Ishikawa (cell line): ENCODE results near the gene RGS10.

ENCODE experiments used
- CEBPB ChIP-seq: IDR thresholded peaks from 2 replicates; pipeline ENCODE4 v1.6.1; 2012
- CREB1 ChIP-seq: IDR thresholded peaks from 2 replicates; pipeline ENCODE4 v1.6.1; 2012; ENCODE audit warnings: low read depth
- EGR1 ChIP-seq: IDR thresholded peaks from 2 replicates; pipeline ENCODE4 v1.6.1; 2012
- EP300 ChIP-seq: IDR thresholded peaks from 2 replicates; pipeline ENCODE4 v1.6.1; 2012; ENCODE audit warnings: borderline replicate concordance
- FOXM1 ChIP-seq: IDR thresholded peaks from 2 replicates; pipeline ENCODE4 v1.6.1; 2012; ENCODE audit warnings: low read depth, borderline replicate concordance
- NFIC ChIP-seq: IDR thresholded peaks from 2 replicates; pipeline ENCODE4 v1.6.1; 2012
- RAD21 ChIP-seq: IDR thresholded peaks from 2 replicates; pipeline ENCODE4 v1.6.1; 2012; ENCODE audit warnings: low read depth
- TAF1 ChIP-seq: IDR thresholded peaks from 2 replicates; pipeline ENCODE4 v1.6.1; 2012; ENCODE audit warnings: low read depth, mild to moderate bottlenecking
- TCF12 ChIP-seq: IDR thresholded peaks from 2 replicates; pipeline ENCODE4 v1.6.1; 2012; ENCODE audit warnings: low read depth
- TEAD4 ChIP-seq: IDR thresholded peaks from 2 replicates; pipeline ENCODE4 v1.6.1; 2012
- YY1 ChIP-seq: IDR thresholded peaks from 2 replicates; pipeline ENCODE4 v1.6.1; 2012; ENCODE audit warnings: low read depth
- ZBTB7A ChIP-seq: IDR thresholded peaks from 2 replicates; pipeline ENCODE4 v1.6.1; 2012; ENCODE audit warnings: low read depth
- TF ChIP-seq, protein P1 (sequence below): IDR thresholded peaks from 2 replicates; pipeline ENCODE4 v1.6.1; 2012
- TF ChIP-seq, protein P2 (sequence below): IDR thresholded peaks from 2 replicates; pipeline ENCODE4 v1.6.1; 2012
- TF ChIP-seq, protein P3 (sequence below): IDR thresholded peaks from 2 replicates; pipeline ENCODE4 v1.6.1; 2012; ENCODE audit warnings: low read depth, mild to moderate bottlenecking

The RGS10 gene

DNA sequence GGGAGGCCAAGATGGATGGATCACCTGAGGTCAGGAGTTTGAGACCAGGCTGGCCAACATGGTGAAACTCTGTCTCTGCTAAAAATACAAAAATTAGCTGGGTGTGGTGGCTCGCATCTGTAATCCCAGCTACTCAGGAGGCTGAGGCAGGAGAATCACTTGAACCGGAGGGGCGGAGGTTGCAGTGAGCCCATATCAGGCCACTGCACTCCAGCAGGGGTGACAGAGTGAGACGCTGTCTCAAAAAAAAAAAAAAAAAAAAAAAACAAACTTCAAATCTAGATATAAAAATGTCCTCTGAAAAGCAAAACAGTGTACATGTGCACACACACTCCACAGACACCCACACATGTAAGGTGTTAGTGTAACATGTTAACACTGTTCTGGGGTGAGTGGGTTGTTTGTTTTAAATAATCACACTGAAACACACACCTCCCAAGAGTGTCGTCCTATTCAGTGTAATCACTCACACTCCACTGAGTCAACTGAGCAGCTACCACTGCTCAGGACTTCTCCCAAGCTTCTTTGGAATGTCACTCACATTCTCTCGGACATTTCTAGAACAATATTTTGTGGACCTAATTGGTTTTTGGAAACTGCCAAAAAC, 12.8 kb upstream of the RGS10 start:
- TF ChIP-seq YY1, result no peak
- no peak for TF ChIP-seq TEAD4
- no peak for TF ChIP-seq FOXM1
- TF ChIP-seq CEBPB, result no peak
- no peak for TF ChIP-seq CREB1
- TF ChIP-seq EGR1, result no peak
- no peak for TF ChIP-seq TAF1
- no peak for TF ChIP-seq RAD21
- no peak for TF ChIP-seq EP300
- TF ChIP-seq, protein P1, sequence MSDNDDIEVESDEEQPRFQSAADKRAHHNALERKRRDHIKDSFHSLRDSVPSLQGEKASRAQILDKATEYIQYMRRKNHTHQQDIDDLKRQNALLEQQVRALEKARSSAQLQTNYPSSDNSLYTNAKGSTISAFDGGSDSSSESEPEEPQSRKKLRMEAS, result no peak

DNA sequence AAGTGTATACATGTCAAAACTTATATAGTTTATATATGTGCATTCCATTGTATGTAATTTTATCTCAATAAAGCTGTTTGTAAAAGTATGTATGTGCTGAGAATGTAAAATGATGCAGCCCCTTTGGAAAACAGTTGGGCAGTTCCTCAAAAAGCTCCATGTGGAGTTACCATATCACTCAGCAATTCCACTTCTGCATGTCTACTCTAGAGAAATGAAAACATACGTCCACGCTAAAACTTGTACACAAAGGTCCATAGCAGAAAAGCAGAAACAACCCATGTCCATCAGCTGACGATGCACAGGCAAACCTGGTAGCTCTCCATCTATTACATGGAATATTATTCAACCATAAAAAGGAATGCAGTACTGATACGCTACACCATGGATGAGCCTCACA, 8.3 kb upstream of the RGS10 start:
- TF ChIP-seq NFIC (no peak), YY1 (no peak), RAD21 (no peak), ZBTB7A (no peak), CEBPB (no peak)
- TF ChIP-seq, protein P2, sequence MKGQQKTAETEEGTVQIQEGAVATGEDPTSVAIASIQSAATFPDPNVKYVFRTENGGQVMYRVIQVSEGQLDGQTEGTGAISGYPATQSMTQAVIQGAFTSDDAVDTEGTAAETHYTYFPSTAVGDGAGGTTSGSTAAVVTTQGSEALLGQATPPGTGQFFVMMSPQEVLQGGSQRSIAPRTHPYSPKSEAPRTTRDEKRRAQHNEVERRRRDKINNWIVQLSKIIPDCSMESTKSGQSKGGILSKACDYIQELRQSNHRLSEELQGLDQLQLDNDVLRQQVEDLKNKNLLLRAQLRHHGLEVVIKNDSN, result no peak
- TF ChIP-seq, protein P3, sequence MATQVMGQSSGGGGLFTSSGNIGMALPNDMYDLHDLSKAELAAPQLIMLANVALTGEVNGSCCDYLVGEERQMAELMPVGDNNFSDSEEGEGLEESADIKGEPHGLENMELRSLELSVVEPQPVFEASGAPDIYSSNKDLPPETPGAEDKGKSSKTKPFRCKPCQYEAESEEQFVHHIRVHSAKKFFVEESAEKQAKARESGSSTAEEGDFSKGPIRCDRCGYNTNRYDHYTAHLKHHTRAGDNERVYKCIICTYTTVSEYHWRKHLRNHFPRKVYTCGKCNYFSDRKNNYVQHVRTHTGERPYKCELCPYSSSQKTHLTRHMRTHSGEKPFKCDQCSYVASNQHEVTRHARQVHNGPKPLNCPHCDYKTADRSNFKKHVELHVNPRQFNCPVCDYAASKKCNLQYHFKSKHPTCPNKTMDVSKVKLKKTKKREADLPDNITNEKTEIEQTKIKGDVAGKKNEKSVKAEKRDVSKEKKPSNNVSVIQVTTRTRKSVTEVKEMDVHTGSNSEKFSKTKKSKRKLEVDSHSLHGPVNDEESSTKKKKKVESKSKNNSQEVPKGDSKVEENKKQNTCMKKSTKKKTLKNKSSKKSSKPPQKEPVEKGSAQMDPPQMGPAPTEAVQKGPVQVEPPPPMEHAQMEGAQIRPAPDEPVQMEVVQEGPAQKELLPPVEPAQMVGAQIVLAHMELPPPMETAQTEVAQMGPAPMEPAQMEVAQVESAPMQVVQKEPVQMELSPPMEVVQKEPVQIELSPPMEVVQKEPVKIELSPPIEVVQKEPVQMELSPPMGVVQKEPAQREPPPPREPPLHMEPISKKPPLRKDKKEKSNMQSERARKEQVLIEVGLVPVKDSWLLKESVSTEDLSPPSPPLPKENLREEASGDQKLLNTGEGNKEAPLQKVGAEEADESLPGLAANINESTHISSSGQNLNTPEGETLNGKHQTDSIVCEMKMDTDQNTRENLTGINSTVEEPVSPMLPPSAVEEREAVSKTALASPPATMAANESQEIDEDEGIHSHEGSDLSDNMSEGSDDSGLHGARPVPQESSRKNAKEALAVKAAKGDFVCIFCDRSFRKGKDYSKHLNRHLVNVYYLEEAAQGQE, result no peak

DNA sequence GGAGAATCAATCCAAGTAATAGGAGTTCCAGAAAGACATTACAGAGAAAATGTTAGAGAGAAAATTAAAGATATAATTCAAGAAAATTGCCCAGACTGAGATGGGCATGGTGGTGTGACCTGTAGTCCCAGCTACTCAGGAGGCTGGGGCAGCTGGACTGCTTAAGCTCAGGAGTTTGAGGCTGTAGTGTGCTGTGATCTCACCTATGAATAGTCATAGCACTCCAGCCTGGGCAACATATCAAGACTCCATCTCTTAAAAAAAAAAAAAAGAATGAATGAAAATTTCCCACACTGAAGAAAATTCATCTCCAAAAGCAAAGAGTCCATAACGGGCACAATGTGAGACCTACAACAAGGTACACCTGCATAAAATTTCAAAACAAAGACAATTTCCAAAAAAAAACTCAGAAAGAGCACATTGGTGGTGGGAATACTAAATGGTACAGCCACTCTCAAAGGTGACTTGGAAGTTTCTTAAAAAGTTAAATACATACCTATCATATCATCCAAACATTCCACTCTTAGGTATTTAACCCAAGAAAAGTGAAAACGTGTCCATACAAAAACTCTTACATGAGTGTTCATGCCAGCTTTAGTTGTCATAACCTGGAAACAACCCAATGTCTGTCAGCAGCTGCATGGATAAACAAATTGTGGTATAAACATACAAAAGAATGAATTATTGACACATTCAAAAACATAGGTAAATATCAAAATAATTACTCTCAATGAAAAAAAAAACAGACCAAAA, 6.9 kb upstream of the RGS10 start:
- TF ChIP-seq TCF12 (no peak), ZBTB7A (no peak), CREB1 (no peak), TEAD4 (no peak), CEBPB (no peak), EP300 (no peak), YY1 (no peak), RAD21 (no peak), TAF1 (no peak), NFIC (no peak), EGR1 (no peak), FOXM1 (no peak)
- TF ChIP-seq, protein P1, result no peak
- TF ChIP-seq, protein P3, result no peak
- TF ChIP-seq, protein P2, result no peak

DNA sequence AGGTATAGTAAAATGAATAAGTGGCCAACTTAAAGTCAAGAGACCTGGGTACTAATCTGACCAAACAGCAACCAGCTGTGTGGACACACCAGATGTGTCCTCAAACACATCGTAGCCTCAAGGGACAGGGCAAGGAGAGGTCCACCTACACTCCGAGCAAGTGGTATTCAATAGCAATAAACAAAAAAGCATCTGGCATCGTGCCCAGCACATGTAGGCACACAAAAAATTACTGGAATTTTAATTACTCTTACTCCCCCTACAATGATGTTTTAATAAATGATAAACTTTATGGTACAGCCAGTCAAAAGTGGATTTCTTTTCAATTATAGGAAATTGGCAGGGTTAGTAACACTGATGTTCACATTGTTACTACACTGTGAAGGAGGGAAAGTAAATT, 3.5 kb upstream of the RGS10 start:
- 0 out of 2 replicates have a peak, but pooled peaks have one; percentile 15 for TF ChIP-seq CEBPB
- TF ChIP-seq ZBTB7A, result no peak
- TF ChIP-seq CREB1, result no peak
- TF ChIP-seq, protein P1, result peak; percentile 78
- peak; percentile 48; the same call in 1 of the 2 replicates for TF ChIP-seq TCF12
- no peak; the same call in 1 of the 2 replicates for TF ChIP-seq FOXM1
- TF ChIP-seq EGR1, result 0 out of 2 replicates have a peak, but pooled peaks have one; percentile 11
- TF ChIP-seq, protein P3, result no peak
- TF ChIP-seq EP300, result peak; percentile 61; the same call in 1 of the 2 replicates
- TF ChIP-seq TEAD4, result peak; percentile 90
- TF ChIP-seq TAF1, result no peak
- TF ChIP-seq YY1, result no peak
- peak; percentile 94 for TF ChIP-seq NFIC
- TF ChIP-seq, protein P2, result no peak
- no peak; the same call in 1 of the 2 replicates for TF ChIP-seq RAD21
